Psoas muscle (tissue), 8 donors: ENCODE data around the gene DPH5. TPM values are rescaled to one million over a fixed set of nuclear protein-coding genes. Genes with fewer than 3 reads are reported as not detected.

Source experiments
- ATAC-seq, 4 donors: fragments of 200-7000 bp; cut with Tn5 transposase; one replicate each; pipeline ENCODE4 v1.9.1; 2020; ENCODE audit warnings: moderate library complexity in 3 of 4, mild to moderate bottlenecking in 2 of 4
- DNase-seq, 2 donors: peaks; one replicate each; pipeline ENCODE4 v3.0.0-alpha.2; 2020
- H3K27ac ChIP-seq: fragments of 200-600 bp; one replicate; pipeline ENCODE4 v1.8.0; 2022
- H3K27me3 ChIP-seq, 3 donors: fragments of 200-600 bp in 1 of 3; one replicate each; pipeline versions ENCODE4 v1.6.1 to v1.8.0; 2013 to 2022; ENCODE audit warnings: low read length in 2 of 3, mild to moderate bottlenecking in 2 of 3, moderate library complexity in 1 of 3; ENCODE audit not compliant: insufficient read depth in 3 of 3
- H3K36me3 ChIP-seq, 2 donors: fragments of 200-600 bp in 1 of 2; one replicate each; pipeline versions ENCODE4 v1.6.1 to v1.8.0; 2013 to 2022; ENCODE audit warnings: low read depth in 1 of 2, mild to moderate bottlenecking in 1 of 2, moderate library complexity in 1 of 2; ENCODE audit not compliant: insufficient read depth in 1 of 2
- H3K4me1 ChIP-seq: fragments of 200-600 bp; one replicate; pipeline ENCODE4 v1.8.0; 2022
- H3K4me3 ChIP-seq: fragments of 200-600 bp; one replicate; pipeline ENCODE4 v1.8.0; 2022; ENCODE audit warnings: mild to moderate bottlenecking
- H3K9me3 ChIP-seq: fragments of 200-600 bp; one replicate; pipeline ENCODE4 v1.8.0; 2022
- WGBS, 3 donors: extraction: QIAGEN DNeasy Blood & Tissue Kit; methylation state at CpG; one replicate each; pipeline versions ENCODE4 v1.1.6 to v1.1.7; 2013; 5-methylcytosine and 5-hydroxymethylcytosine counted together
- intact Hi-C, 2 donors: fragments of 100-400 bp; cut with DNase I; formaldehyde crosslinking; loops; one replicate each; pipeline versions ENCODE4 v1.11.0 to v1.14.2; 2022
- polyA plus RNA-seq, 3 donors: library from polyadenylated mRNA; stranded (reverse); fragments of 200-250 nt; gene quantifications; one replicate each; pipeline ENCODE4 v1.2.3, GENCODE V29; 2013
- total RNA-seq, 4 donors: library from RNA; stranded (reverse); fragmentation: NEBNext Ultra II Directional in 2 of 4; extraction: Animal tissue kit (Norgen Biotek cat#: 25700) in 2 of 4; gene quantifications; one replicate each; pipeline versions ENCODE4 v1.2.1 to v1.2.4, GENCODE V29; 2021 to 2023
- TF ChIP-seq, protein P1 (sequence below): fragments of 200-600 bp; IDR thresholded peaks from one replicate; pipeline ENCODE4 v1.8.0; 2022; ENCODE audit warnings: antibody characterized with exemption
- donor health status: healthy with polysubstance abuse.
- donor health status: DM: no; HTN: no; CAD: no; lungs with moderate emphysema.
- donor health status: Bipolar disorder and iron deficiency.
- donor health status: healthy.
- donor health status: DM: yes; HTN: yes; CAD: no.
- donor health status: DM: no; HTN: no; CAD: no.
- donor health status: DM: no; HTN: no; CAD: no.
- donor health status: DM: yes; HTN: yes; CAD: no.

DPH5 gene
- total and polyA plus RNA-seq, 7 donors = 18.6 to 44.0 (median 31.1) TPM

DNA sequence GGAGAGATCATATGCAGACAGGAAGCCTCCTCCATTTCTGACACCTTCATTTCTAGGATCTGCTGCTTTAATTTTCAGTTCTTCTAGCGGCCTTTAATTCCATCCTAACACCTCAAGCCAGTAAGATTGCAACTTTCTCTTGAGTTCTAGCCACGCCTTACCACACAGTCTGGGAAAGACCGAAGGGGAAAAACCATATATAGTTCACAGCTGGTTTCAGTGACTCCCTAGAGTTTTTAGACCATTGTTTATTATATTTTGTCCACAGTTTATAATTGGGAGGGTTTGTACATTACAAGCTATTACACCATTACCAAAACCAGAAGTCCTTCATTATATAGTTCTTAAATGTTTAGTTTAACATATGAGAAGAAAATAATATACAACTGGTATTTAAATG, 37.5 kb downstream of the DPH5 start:
- TF ChIP-seq, protein P1, sequence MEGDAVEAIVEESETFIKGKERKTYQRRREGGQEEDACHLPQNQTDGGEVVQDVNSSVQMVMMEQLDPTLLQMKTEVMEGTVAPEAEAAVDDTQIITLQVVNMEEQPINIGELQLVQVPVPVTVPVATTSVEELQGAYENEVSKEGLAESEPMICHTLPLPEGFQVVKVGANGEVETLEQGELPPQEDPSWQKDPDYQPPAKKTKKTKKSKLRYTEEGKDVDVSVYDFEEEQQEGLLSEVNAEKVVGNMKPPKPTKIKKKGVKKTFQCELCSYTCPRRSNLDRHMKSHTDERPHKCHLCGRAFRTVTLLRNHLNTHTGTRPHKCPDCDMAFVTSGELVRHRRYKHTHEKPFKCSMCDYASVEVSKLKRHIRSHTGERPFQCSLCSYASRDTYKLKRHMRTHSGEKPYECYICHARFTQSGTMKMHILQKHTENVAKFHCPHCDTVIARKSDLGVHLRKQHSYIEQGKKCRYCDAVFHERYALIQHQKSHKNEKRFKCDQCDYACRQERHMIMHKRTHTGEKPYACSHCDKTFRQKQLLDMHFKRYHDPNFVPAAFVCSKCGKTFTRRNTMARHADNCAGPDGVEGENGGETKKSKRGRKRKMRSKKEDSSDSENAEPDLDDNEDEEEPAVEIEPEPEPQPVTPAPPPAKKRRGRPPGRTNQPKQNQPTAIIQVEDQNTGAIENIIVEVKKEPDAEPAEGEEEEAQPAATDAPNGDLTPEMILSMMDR = no peak
- no peaks in the 10 kb centered on the region for H3K27me3 ChIP-seq
- H3K9me3 ChIP-seq = no peaks in the 10 kb centered on the region
- peaks cover 3 to 55% of the 10 kb centered on the region in 2 donors for H3K36me3 ChIP-seq
- intact Hi-C loops = no loop called here
- no peaks in the 10 kb centered on the region for H3K4me1 ChIP-seq
- ATAC-seq = no peak
- no peak overlapping the region for H3K4me3 ChIP-seq
- no peak for DNase-seq
- 80 to 86% (median 85%) methylated on average over 3 of the region's 3 CpGs for WGBS, 3 donors
- no peak overlapping the region for H3K27ac ChIP-seq

DNA sequence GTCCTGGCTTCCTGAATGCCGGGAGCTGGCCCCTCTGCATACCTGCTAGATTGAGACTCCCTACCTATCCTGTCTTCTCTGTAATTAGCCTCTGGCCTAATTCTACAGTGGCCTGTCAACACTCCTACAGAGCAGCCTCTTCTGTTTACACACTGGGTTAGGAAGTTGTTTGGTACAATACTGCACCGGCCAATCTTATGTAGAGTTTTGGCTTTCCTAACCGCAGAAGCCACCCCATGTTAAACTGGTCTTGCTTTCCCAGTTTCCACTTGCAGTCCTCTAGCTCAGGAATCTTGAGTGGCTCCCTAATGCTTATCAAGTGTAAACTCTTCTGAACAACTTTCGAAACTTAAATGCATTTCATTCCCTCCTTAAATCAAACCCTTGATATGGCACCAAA, 42.8 kb downstream of the DPH5 start:
- no peak overlapping the region for H3K27ac ChIP-seq
- TF ChIP-seq, protein P1 = no peak
- no peaks in the 10 kb centered on the region for H3K9me3 ChIP-seq
- no peak overlapping the region for H3K4me3 ChIP-seq
- DNase-seq = no peak
- no peak for ATAC-seq
- H3K27me3 ChIP-seq = no peaks in the 10 kb centered on the region
- peaks cover 3 to 24% of the 10 kb centered on the region in 2 donors for H3K36me3 ChIP-seq
- no peaks in the 10 kb centered on the region for H3K4me1 ChIP-seq
- intact Hi-C loops = no loop called here
- 93 to 97% (median 96%) methylated on average over 4 of the region's 4 CpGs for WGBS, 3 donors

DNA sequence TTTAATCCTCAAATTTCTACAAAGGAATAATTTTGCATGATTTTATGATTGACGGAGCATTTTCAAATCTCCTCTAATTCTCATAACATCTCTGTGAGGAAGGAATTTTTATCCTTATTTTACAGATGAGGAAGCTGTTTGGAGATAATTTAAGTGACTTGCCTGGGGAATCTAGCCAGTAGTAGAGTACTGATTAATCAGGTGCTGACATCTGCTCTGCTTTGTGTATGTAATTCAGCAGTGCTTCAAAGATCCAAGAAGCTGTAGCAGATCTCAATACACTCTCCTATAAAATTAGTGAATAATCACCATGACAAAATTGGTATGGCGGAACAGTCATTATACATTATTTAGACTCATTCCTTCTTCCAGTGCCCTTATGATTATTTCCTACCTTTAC, 46.0 kb downstream of the DPH5 start:
- H3K27ac ChIP-seq = no peak overlapping the region
- H3K27me3 ChIP-seq = no peaks in the 10 kb centered on the region
- H3K4me3 ChIP-seq = no peak overlapping the region
- H3K4me1 ChIP-seq = no peaks in the 10 kb centered on the region
- TF ChIP-seq, protein P1 = no peak
- WGBS, 3 donors = 99 to 100% (median 99%) methylated on average over 2 of the region's 2 CpGs
- H3K36me3 ChIP-seq = peaks cover 3 to 50% of the 10 kb centered on the region in 2 donors
- intact Hi-C loops = no loop called here
- H3K9me3 ChIP-seq = no peaks in the 10 kb centered on the region
- ATAC-seq = no peak
- no peak for DNase-seq

DNA sequence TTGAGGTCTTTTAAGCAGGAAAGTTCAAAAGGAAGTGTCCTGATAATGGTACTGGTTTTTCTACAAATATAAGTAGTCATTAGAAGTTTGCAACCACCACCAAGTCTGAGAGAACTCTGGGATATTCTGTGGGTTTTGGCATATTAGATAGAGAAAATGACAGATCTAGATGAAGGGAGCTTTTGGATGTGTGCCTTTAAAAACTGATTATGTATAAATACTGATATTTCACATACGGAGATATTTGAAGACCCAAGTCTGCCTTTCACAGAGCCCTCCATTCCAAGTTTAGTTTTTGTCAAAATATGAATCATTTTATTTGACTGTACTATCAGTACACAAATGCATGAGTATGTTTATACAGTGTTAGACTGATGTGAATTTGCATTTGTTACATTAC, 48.6 kb downstream of the DPH5 start:
- DNase-seq (no peak), ATAC-seq (no peak)
- TF ChIP-seq, protein P1 = no peak
- Histone ChIP-seq H3K36me3 (peaks cover 0 to 52% of the 10 kb centered on the region in 2 donors), H3K9me3 (no peaks in the 10 kb centered on the region), H3K4me3 (no peak overlapping the region), H3K27ac (no peak overlapping the region), H3K4me1 (no peaks in the 10 kb centered on the region), H3K27me3 (no peaks in the 10 kb centered on the region)
- intact Hi-C loops = no loop called here
- WGBS, 3 donors = 95 to 97% (median 97%) methylated on average over 1 of the region's 1 CpG

DNA sequence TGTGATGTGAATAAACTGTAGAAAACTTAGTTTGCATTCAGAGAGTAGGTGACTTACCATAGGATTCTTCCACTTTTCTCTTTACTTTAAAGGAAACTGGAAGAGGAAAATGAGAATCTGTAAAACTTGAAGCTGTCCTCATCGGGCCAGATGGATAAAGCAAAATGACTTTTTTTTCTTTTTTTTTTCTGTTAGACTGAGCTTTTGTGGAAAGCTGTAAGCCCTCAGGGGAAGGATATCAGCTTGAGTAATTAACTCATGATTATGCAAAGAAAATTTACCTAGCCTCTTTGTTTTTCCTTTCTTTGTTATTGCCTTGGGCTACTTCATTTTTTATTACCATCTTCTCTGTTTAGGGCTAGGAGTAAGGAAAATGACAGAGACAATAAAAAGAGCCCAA, 53.4 kb downstream of the DPH5 start:
- TF ChIP-seq, protein P1 = no peak
- no peak overlapping the region for H3K4me3 ChIP-seq
- H3K4me1 ChIP-seq = no peaks in the 10 kb centered on the region
- H3K27ac ChIP-seq = no peak overlapping the region
- WGBS, 3 donors = 45 to 50% (median 48%) methylated on average over 1 of the region's 1 CpG
- peaks cover 0 to 41% of the 10 kb centered on the region in 2 donors for H3K36me3 ChIP-seq
- no peaks in the 10 kb centered on the region for H3K9me3 ChIP-seq
- intact Hi-C loops = no loop called here
- DNase-seq = no peak
- ATAC-seq = no peak
- no peaks in the 10 kb centered on the region for H3K27me3 ChIP-seq
